Right lobe of liver (tissue), 6 donors: ENCODE results near the gene TMEM44. TPM values are rescaled to one million over a fixed set of nuclear protein-coding genes. Genes with fewer than 3 reads are reported as not detected.

Experiments
- ATAC-seq, 4 donors: fragments of 200-7000 bp; cut with Tn5 transposase; one replicate each; pipeline ENCODE4 v1.9.1; 2020; ENCODE audit warnings: mild to moderate bottlenecking in 4 of 4, moderate library complexity in 4 of 4
- DNase-seq, 3 donors: peaks; one replicate each; pipeline ENCODE4 v3.0.0-alpha.2; 2020
- H3K27ac ChIP-seq, 3 donors: fragments of 200-600 bp; one replicate each; pipeline ENCODE4 v1.8.0; 2022
- H3K27me3 ChIP-seq, 2 donors: fragments of 200-600 bp; one replicate each; pipeline ENCODE4 v1.8.0; 2022
- H3K36me3 ChIP-seq, 4 donors: fragments of 200-600 bp; sonication (generic) in 1 of 4; one replicate each; pipeline versions ENCODE4 v1.5.1 to v1.8.0; 2017 to 2022; ENCODE audit warnings: control low read depth in 1 of 4
- H3K4me1 ChIP-seq, 4 donors: fragments of 200-600 bp; sonication (generic) in 1 of 4; one replicate each; pipeline versions ENCODE4 v1.5.1 to v1.8.0; 2017 to 2022; ENCODE audit warnings: control low read depth in 1 of 4
- H3K4me3 ChIP-seq, 3 donors: fragments of 200-600 bp; one replicate each; pipeline ENCODE4 v1.8.0; 2022
- H3K9me3 ChIP-seq, 4 donors: fragments of 200-600 bp; sonication (generic) in 1 of 4; one replicate each; pipeline versions ENCODE4 v1.5.1 to v1.8.0; 2017 to 2022; ENCODE audit warnings: control low read depth in 1 of 4
- CTCF ChIP-seq, 4 donors: fragments of 200-600 bp in 3 of 4; fragments of 450-650 bp in 1 of 4; IDR thresholded peaks; one replicate each; pipeline versions ENCODE4 v1.5.1 to v1.8.0; 2016 to 2022; ENCODE audit warnings: antibody characterized with exemption in 4 of 4, mild to moderate bottlenecking in 2 of 4
- POLR2A ChIP-seq: fragments of 450-650 bp; IDR thresholded peaks from one replicate; pipeline ENCODE4 v1.6.1; 2017; ENCODE audit warnings: antibody characterized with exemption, mild to moderate bottlenecking
- WGBS: methylation state at CpG from one replicate; pipeline ENCODE4 v1.1.6; 2018; ENCODE audit warnings: low coverage, low lambda C conversion rate; ENCODE audit not compliant: insufficient coverage; ENCODE audit errors: missing lambda C conversion rate; 5-methylcytosine and 5-hydroxymethylcytosine counted together
- intact Hi-C, 2 donors: fragments of 100-400 bp; cut with DNase I; formaldehyde crosslinking; loops; one replicate each; pipeline versions ENCODE4 v1.11.2 to v1.14.1; 2022
- total RNA-seq, 6 experiments: library from RNA; depleted of rRNA in 2 of 6; stranded (reverse); fragments of >200 nt in 2 of 6; fragmentation: NEBNext Ultra II Directional in 3 of 6; extraction: Animal tissue kit (Norgen Biotek cat#: 25700) in 3 of 6; gene quantifications; one replicate each; pipeline versions ENCODE4 v1.1.0 to v1.2.4, GENCODE V29; 2016 to 2023
- donor health status: DM: no; HTN: yes; CAD: no.
- donor health status: DM: no; HTN: no; CAD: no.
- donor health status: DM: no; HTN: no; CAD: no.
- donor health status: DM: no; HTN: yes; CAD: no.
- donor health status: DM: no; HTN: yes; CAD: no.

The TMEM44 gene
- total RNA-seq, 6 experiments from 2014 or later = 2.2 to 6.8 (median 4.2) TPM

- Histone ChIP-seq H3K36me3 (no peaks in the 10 kb centered on the region), H3K27ac (no peak overlapping the region), H3K27me3 (no peaks in the 10 kb centered on the region), H3K9me3 (no peaks in the 10 kb centered on the region), H3K4me3 (no peak overlapping the region), H3K4me1 (no peaks in the 10 kb centered on the region)
- TF ChIP-seq CTCF (IDR thresholded peaks at IDR 0.05) = no peak
- no peak for TF ChIP-seq POLR2A
- 93% methylated on average over 6 of the region's 22 CpGs for WGBS
- DNase-seq = no peak
- no peak for ATAC-seq
- intact Hi-C loops = no loop called here
These were observed 29.1 kb downstream of the TMEM44 start for GRCh38 chr3:194604126-194604525.

GRCh38 chr3:194602669-194603171 is 30.5 kb downstream of the TMEM44 start:
- H3K36me3 ChIP-seq = no peaks in the 10 kb centered on the region
- no peak overlapping the region for H3K27ac ChIP-seq
- H3K9me3 ChIP-seq = no peaks in the 10 kb centered on the region
- DNase-seq (no peak), ATAC-seq (peak in 1 of 4 donors; percentile 48)
- no peak overlapping the region for H3K4me3 ChIP-seq
- H3K4me1 ChIP-seq = no peaks in the 10 kb centered on the region
- intact Hi-C loops = no loop called here
- 81% methylated on average over 9 of the region's 10 CpGs for WGBS
- TF ChIP-seq CTCF (IDR thresholded peaks at IDR 0.05) (no peak), POLR2A (no peak)
- no peaks in the 10 kb centered on the region for H3K27me3 ChIP-seq

GRCh38 chr3:194598771-194599557 is 34.3 kb downstream of the TMEM44 start:
- 73% methylated on average over 13 of the region's 25 CpGs for WGBS
- no peak for TF ChIP-seq POLR2A
- TF ChIP-seq CTCF (IDR thresholded peaks at IDR 0.05) = no peak
- DNase-seq = no peak

GRCh38 chr3:194596906-194597305 is 36.3 kb downstream of the TMEM44 start:
- Histone ChIP-seq H3K9me3 (no peaks in the 10 kb centered on the region), H3K4me3 (no peak overlapping the region), H3K27me3 (no peaks in the 10 kb centered on the region), H3K36me3 (no peaks in the 10 kb centered on the region), H3K4me1 (no peaks in the 10 kb centered on the region), H3K27ac (no peak overlapping the region)
- intact Hi-C loops = loop anchor here in 1 of 2 donors (10.0 kb wide), 1 partner anchor 262 kb away; no protein-coding TSS in a partner anchor
- DNase-seq (no peak), ATAC-seq (no peak)
- WGBS = 63% methylated on average over 2 of the region's 5 CpGs
- no peak for TF ChIP-seq CTCF (IDR thresholded peaks at IDR 0.05)
- TF ChIP-seq POLR2A = no peak

More at GRCh38 chr3:194598771-194599557, 34.3 kb downstream of the TMEM44 start:
- Histone ChIP-seq H3K27me3 (no peaks in the 10 kb centered on the region), H3K4me1 (no peaks in the 10 kb centered on the region), H3K9me3 (no peaks in the 10 kb centered on the region), H3K4me3 (no peak overlapping the region), H3K36me3 (no peaks in the 10 kb centered on the region), H3K27ac (no peak overlapping the region)
- intact Hi-C loops = loop anchor here in 1 of 2 donors (10.0 kb wide), 1 partner anchor 264 kb away; no protein-coding TSS in a partner anchor
- ATAC-seq = no peak
